Measurements from ENCODE around the gene GNB1L. TPM values are rescaled to one million over a fixed set of nuclear protein-coding genes. Genes with fewer than 3 reads are reported as not detected.

Gene GNB1L
- total RNA-seq, 4 donors from 2014 or later, result 1.8 to 5.1 (median 4.5) TPM

DNA sequence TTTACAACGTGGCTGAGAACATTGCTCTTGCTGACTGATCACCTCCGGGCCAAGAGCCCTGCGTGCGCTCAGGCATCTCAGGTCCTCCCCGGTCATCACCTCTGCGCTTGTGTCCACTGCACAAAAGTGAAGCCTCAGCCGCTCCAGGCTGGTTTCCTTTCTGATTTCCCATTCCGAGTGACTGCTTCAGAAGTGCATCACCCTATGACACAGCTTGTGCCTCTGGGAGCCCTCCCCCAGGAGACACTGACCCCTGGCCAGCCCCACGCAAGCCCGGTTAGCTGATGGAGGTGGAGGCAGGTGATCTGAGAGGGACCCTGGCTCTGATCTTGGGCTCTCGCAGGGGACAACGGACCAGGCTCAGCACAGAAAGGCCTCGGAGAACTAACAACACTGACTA lies 38.3 kb upstream of the GNB1L start:
- Histone ChIP-seq H3K36me3 (peaks cover 3 to 14% of the 10 kb centered on the region in 2 donors), H3K9me3 (no peaks in the 10 kb centered on the region), H3K4me3 (replicated peaks in 1 of 3) (no peak overlapping the region), H3K4me1 (no peaks in the 10 kb centered on the region), H3K27ac (no peak overlapping the region), H3K27me3 (no peaks in the 10 kb centered on the region)
- 86% methylated on average over 12 to 13 of the region's 13 CpGs for WGBS, 2 donors
- intact Hi-C loops (cut with DNase I), result no loop called here
- DNase-seq, result no peak
- TF ChIP-seq, protein P1, sequence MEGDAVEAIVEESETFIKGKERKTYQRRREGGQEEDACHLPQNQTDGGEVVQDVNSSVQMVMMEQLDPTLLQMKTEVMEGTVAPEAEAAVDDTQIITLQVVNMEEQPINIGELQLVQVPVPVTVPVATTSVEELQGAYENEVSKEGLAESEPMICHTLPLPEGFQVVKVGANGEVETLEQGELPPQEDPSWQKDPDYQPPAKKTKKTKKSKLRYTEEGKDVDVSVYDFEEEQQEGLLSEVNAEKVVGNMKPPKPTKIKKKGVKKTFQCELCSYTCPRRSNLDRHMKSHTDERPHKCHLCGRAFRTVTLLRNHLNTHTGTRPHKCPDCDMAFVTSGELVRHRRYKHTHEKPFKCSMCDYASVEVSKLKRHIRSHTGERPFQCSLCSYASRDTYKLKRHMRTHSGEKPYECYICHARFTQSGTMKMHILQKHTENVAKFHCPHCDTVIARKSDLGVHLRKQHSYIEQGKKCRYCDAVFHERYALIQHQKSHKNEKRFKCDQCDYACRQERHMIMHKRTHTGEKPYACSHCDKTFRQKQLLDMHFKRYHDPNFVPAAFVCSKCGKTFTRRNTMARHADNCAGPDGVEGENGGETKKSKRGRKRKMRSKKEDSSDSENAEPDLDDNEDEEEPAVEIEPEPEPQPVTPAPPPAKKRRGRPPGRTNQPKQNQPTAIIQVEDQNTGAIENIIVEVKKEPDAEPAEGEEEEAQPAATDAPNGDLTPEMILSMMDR (IDR thresholded peaks at IDR 0.05), result no peak
- TF ChIP-seq POLR2A (IDR thresholded peaks at IDR 0.05), result no peak

DNA sequence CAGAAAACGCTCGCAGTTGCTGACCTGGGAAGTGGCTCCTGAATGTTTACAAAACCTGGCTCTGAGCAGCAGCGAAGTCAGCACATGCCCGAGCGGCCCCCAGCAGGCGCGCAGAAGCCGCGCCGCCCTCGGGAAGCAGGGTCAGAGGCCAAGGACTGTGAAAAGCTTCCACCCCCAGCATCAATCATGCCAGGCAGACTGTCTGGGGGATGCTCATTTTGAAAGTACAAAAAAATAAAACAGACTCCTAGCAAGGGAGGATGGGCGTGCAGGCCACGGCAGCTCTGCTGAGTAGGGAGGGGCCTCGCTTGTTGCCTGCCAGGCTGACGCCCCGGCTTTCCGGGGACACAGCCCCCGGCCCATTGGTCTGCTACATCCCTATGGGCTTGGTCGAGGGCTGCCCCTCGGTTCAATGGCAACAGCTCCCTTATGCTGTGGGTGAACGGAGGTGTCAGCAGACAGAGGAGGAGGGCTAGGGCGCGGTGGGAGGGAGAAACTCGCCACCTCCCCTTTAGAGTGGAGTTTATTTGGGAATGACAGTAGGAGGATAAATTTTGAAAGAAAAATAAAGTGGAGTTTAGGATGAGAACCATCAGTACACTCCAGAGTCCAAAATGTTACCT lies 37.7 kb upstream of the GNB1L start:
- Histone ChIP-seq H3K27me3 (no peaks in the 10 kb centered on the region), H3K27ac (peak overlapping the region in 1 of 3 donors; percentile 23), H3K4me1 (no peaks in the 10 kb centered on the region), H3K9me3 (no peaks in the 10 kb centered on the region), H3K36me3 (peaks cover 3 to 14% of the 10 kb centered on the region in 2 donors), H3K4me3 (replicated peaks in 1 of 3) (no peak overlapping the region)
- TF ChIP-seq POLR2A (IDR thresholded peaks at IDR 0.05), result no peak
- TF ChIP-seq, protein P1 (IDR thresholded peaks at IDR 0.05), result no peak
- intact Hi-C loops (cut with DNase I), result no loop called here
- DNase-seq, result no peak
- WGBS, 2 donors, result 62 to 81% methylated on average over 24 of the region's 24 CpGs

DNA sequence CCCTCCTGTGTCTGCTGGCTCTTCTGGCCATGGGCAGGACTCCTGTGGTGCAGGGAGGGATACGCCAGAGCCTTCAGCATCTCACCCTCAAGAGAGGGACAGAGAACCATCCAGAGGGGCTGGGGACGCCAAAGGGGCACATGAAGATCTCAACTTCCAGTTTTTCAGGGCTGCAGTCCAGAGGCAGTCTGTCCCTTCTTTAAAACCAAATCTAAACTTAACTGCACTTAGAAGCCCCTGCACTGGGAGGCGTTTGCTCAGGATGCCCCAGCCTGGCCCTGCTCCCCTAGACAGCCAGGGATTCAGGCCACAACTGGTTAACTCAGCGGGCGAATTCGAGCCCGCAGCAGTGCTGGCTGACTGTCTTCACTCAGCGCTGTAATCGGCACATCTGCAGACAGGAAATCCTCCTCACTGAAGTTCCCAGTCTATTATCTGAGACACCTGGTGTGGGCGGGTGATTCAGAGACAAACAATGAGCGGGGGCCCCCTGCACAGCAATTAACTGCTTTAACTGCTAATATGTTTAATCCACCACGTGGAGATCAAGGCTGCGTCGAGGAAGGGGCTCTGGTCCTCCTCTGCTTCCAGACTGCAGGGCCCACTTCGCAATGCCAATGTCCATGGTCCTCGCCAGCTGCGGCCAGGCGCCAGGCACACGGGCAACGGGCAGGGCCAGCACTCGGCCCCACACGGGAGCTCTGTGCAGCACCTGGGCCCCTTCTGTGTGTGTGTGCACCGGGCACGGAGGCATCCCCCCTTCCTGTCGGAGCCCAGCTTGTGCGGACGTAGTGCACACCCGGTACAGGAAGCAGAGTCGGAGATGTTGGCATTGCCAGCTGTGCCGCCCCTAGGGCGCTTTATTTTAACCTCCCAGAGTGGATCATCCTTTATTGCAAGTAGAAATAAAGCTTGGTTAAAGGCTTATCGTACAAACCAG lies 36.9 kb upstream of the GNB1L start:
- no peak for TF ChIP-seq POLR2A (IDR thresholded peaks at IDR 0.05)
- TF ChIP-seq, protein P1 (IDR thresholded peaks at IDR 0.05), result no peak
- H3K27ac ChIP-seq, result peak overlapping the region in 1 of 3 donors; percentile 23
- 48 to 59% methylated on average over 7 to 30 of the region's 32 CpGs for WGBS, 2 donors
- H3K36me3 ChIP-seq, result peaks cover 3 to 14% of the 10 kb centered on the region in 2 donors
- H3K27me3 ChIP-seq, result no peaks in the 10 kb centered on the region
- DNase-seq, result peak in 1 of 2 donors; percentile 16
- no peak overlapping the region for H3K4me3 ChIP-seq (replicated peaks in 1 of 3)
- H3K9me3 ChIP-seq, result no peaks in the 10 kb centered on the region
- H3K4me1 ChIP-seq, result no peaks in the 10 kb centered on the region
- intact Hi-C loops (cut with DNase I), result no loop called here

DNA sequence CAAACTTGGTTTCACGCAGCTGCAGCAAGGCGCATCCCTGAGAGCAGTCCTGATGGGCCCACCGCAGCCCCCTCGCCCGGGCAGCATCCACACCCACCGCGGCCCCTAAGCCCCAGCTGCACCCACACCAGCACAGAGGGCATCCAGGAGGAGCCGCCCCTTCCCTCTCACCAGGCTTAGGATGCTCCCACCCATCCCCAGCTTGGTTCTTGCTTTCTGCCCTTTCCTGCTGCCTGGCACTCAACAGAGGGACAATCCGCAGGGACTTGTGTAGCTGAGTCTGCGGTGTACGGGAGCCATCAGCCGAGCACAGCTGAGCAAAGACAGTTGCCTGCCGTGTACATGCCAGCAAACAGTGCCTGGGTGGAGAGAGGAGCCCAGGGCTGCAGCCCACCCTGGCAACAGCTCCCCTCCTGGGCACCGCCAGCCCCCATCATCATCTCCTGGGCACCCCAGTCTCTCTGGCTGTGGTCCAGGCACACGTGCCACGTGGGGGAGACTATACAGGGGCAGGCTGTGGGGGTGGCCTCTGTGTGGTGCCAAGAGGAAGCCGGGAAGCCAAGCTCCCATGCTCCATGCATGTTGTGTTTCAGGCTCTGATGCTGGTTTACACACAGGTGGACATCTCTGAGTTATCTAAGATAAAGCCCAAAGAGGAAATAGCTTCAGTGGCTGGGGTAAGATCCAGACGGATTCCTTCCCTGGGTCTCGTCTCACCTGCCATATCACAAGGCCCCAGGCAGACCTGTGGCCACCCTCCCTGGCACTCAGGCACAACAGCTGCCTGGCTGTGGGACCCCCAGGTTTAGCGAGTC lies 36.0 kb upstream of the GNB1L start:
- Histone ChIP-seq H3K9me3 (no peaks in the 10 kb centered on the region), H3K36me3 (peaks cover 3 to 14% of the 10 kb centered on the region in 2 donors), H3K4me3 (replicated peaks in 1 of 3) (no peak overlapping the region), H3K27me3 (no peaks in the 10 kb centered on the region), H3K27ac (no peak overlapping the region), H3K4me1 (no peaks in the 10 kb centered on the region)
- intact Hi-C loops (cut with DNase I), result no loop called here
- no peak for DNase-seq
- TF ChIP-seq, protein P1 (IDR thresholded peaks at IDR 0.05), result no peak
- no peak for TF ChIP-seq POLR2A (IDR thresholded peaks at IDR 0.05)
- whole genome bisulfite sequencing, 2 donors, result 87 to 95% methylated on average over 9 to 17 of the region's 20 CpGs
